ENCODE measurements around the gene PODN. TPM values are rescaled to one million over a fixed set of nuclear protein-coding genes. Genes with fewer than 3 reads are reported as not detected.

The PODN gene
- total and polyA plus RNA-seq, 2 of the 4 experiments (the other 2 are of a cell fraction): 0.54 to 6.2 TPM

GRCh38 chr1:53123453-53124140 lies 61.6 kb downstream of the PODN start:
- CTCF ChIA-PET: interaction anchor here (1.7 kb wide), 1 partner anchor 16 kb away, joined by 6 read pairs; no protein-coding TSS in a partner anchor
- Histone ChIP-seq H3K23ac (ENCODE audit: low read depth, low read length) (peak overlapping the region; percentile 85; the same call in 1 of the 2 replicates), H2AFZ (replicated peaks; ENCODE audit: low read length, poor library complexity) (peak overlapping the region; percentile 84), H2BK15ac (ENCODE audit: low read depth, low read length) (peak overlapping the region; percentile 98; the same call in 2 of the 3 replicates), H3K4me2 (ENCODE audit: low read depth, low read length) (no peak overlapping the region), H4K8ac (ENCODE audit: low read depth in 2 of 2, low read length in 2 of 2) (peak overlapping the region; percentile 89 to 91; a peak in 3 of 4 replicates), H3K56ac (ENCODE audit: extremely low read depth, insufficient read depth, low read length) (no peak overlapping the region), H2BK120ac (ENCODE audit: low read depth, low read length) (peak overlapping the region; percentile 81), H3K36me3 (ENCODE audit: control insufficient read depth, insufficient read depth, low read length) (no peaks in the 10 kb centered on the region), H3K4me1 (ENCODE audit: control insufficient read depth, insufficient read depth, low read length) (peaks cover 39% of the 10 kb centered on the region), H3K4me3 (ENCODE audit: insufficient read depth, low read depth, low read length) (no peak overlapping the region), H4K91ac (ENCODE audit: insufficient read depth, low read depth, low read length) (peak overlapping the region; percentile 97), H2AK9ac (replicated peaks; ENCODE audit: low read depth, low read length, poor library complexity) (peak overlapping the region; percentile 88), H3K9me1 (ENCODE audit: insufficient read depth, low read length) (peaks cover 30% of the 10 kb centered on the region), H4K5ac (ENCODE audit: low read depth, low read length) (peak overlapping the region; percentile 86), H3K4ac (ENCODE audit: low read depth, low read length) (peak overlapping the region; percentile 95), H3K79me1 (ENCODE audit: low read depth in 1 of 2, low read length in 2 of 2) (no peaks in the 10 kb centered on the region), H4K20me1 (ENCODE audit: insufficient read depth, low read length) (no peaks in the 10 kb centered on the region), H2BK5ac (ENCODE audit: low read depth, low read length, poor library complexity, severe bottlenecking) (peak overlapping the region; percentile 8), H3K14ac (replicated peaks; ENCODE audit: low read depth, low read length) (peak overlapping the region; percentile 95), H3K18ac (ENCODE audit: low read depth, low read length) (peak overlapping the region; percentile 90), H3K9me3 (ENCODE audit: control insufficient read depth, insufficient read depth, low read length) (no peaks in the 10 kb centered on the region), H3K27me3 (ENCODE audit: control insufficient read depth, insufficient read depth, low read length) (no peaks in the 10 kb centered on the region), H2AK5ac (ENCODE audit: low read depth, low read length) (peak overlapping the region; percentile 96; the same call in 1 of the 2 replicates), H2BK20ac (ENCODE audit: low read depth, low read length) (peak overlapping the region; percentile 98), H3K27ac (ENCODE audit: insufficient read depth, low read length) (peak overlapping the region; percentile 33; the same call in 1 of the 2 replicates), H3K9ac (ENCODE audit: low read depth, low read length) (no peak overlapping the region)
- TF ChIP-seq MAZ (IDR thresholded peaks at IDR 0.05; ENCODE audit: borderline replicate concordance, low read depth, low read length) (no peak), POLR2A (IDR thresholded peaks at IDR 0.05; ENCODE audit: low read depth, low read length) (no peak), USF2 (IDR thresholded peaks at IDR 0.05; ENCODE audit: low read depth, low read length) (no peak), RAD21 (IDR thresholded peaks at IDR 0.05; ENCODE audit: low read length) (no peak)
- BruUV-seq (replicated peaks): no TSS peak
- intact Hi-C loops (cut with micrococcal nuclease) (no loop called here), dilution Hi-C loops (cut with HindIII; ENCODE audit: low sequenced_read_pairs, unreplicated experiment) (no loop called here), in situ Hi-C loops (cut with MboI; ENCODE audit: low sequenced_read_pairs) (loop anchor here (5.0 kb wide), 1 partner anchor 51 kb away; no protein-coding TSS in a partner anchor)
- WGBS, 2 experiments (ENCODE audit: extremely low coverage in 2 of 2, insufficient read length in 1 of 2): 44% methylated on average over 13 of the region's 19 CpGs; no CpG with 5 or more reads in 1 of the 2 experiments
- ATAC-seq (ENCODE audit: low read depth): 0 out of 2 replicates have a peak, but pooled peaks have one; percentile 4
- POLR2A ChIA-PET (ENCODE audit: unreplicated experiment): interaction anchor here (1.0 to 1.4 kb wide), 2 partner anchors 16 to 22 kb away, joined by 3 to 4 read pairs; no protein-coding TSS in a partner anchor
- DNase-seq: peak; percentile 66
